Breast epithelium (tissue), 4 donors: ENCODE results near the gene KCND2. TPM values are rescaled to one million over a fixed set of nuclear protein-coding genes. Genes with fewer than 3 reads are reported as not detected.

ENCODE experiments used
- DNase-seq, 2 donors: peaks; one replicate each; pipeline ENCODE4 v3.0.0-alpha.2; 2019; ENCODE audit warnings: low spot score in 2 of 2
- H3K27ac ChIP-seq, 2 donors: fragments of 200-600 bp; sonication (generic) in 1 of 2; one replicate each; pipeline ENCODE4 v1.5.1; 2016 to 2019; ENCODE audit warnings: mild to moderate bottlenecking in 1 of 2
- H3K27me3 ChIP-seq, 2 donors: fragments of 200-600 bp; sonication (generic) in 1 of 2; one replicate each; pipeline versions ENCODE4 v1.5.1 to v1.6.0; 2017 to 2019; ENCODE audit warnings: control low read depth in 1 of 2, mild to moderate bottlenecking in 1 of 2
- H3K36me3 ChIP-seq: fragments of 200-600 bp; one replicate; pipeline ENCODE4 v1.5.1; 2019
- H3K4me1 ChIP-seq, 2 donors: fragments of 200-600 bp; sonication (generic); one replicate each; pipeline ENCODE4 v1.5.1; 2016 to 2019; ENCODE audit warnings: control low read depth in 1 of 2
- H3K4me3 ChIP-seq, 3 donors: fragments of 200-600 bp; sonication (generic); 1 replicate in 2 of 3; 2 replicates in 1 of 3; pipeline ENCODE4 v1.5.1; 2016 to 2019; ENCODE audit warnings: mild to moderate bottlenecking in 3 of 3, moderate library complexity in 2 of 3
- H3K9me3 ChIP-seq, 2 donors: fragments of 200-600 bp; sonication (generic) in 1 of 2; one replicate each; pipeline ENCODE4 v1.5.1; 2016 to 2019; ENCODE audit warnings: control low read depth in 1 of 2
- POLR2A ChIP-seq: fragments of 450-650 bp; IDR thresholded peaks from one replicate; pipeline ENCODE4 v1.6.1; 2016; ENCODE audit warnings: antibody characterized with exemption, mild to moderate bottlenecking, moderate library complexity
- POLR2AphosphoS5 ChIP-seq, 3 donors: sonication (generic); formaldehyde crosslinking; IDR thresholded peaks; one replicate each; pipeline ENCODE4 v1.6.1; 2017; ENCODE audit warnings: antibody characterized with exemption in 3 of 3
- intact Hi-C: fragments of 100-400 bp; cut with DNase I; formaldehyde crosslinking; loops from one replicate; pipeline ENCODE4 v1.15.1; 2023; ENCODE audit warnings: low total_unique reads
- total RNA-seq, 3 donors: library from RNA; depleted of rRNA; stranded (reverse); fragments of >200 nt; gene quantifications; one replicate each; pipeline ENCODE4 v1.1.0, GENCODE V29; 2016
- TF ChIP-seq, protein P1 (sequence below), 3 donors: fragments of 450-650 bp; IDR thresholded peaks; one replicate each; pipeline ENCODE4 v1.5.1; 2016 to 2017; ENCODE audit warnings: antibody characterized with exemption in 3 of 3, mild to moderate bottlenecking in 3 of 3, moderate library complexity in 3 of 3

The KCND2 gene
- total RNA-seq, 3 donors from 2014 or later = 1.9 to 3.6 (median 2.6) TPM

DNA sequence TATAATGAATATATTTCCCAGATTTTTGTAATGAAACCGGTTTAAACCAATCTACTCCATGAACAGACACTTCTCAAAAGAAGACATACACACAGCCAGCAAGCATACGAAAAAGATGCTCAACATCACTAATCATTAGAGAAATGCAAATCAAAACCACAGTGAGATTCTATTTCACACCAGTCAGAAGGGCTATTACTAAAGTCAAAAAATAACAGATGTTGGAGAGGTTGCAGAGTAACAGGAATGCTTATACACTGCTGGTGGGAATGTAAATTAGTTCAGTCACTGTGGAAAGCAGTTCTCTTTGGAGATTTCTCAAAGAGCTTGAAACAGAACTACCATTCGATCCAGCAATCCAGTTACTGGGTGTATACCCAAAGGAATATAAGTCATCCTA is 344.3 kb downstream of the KCND2 start:
- no peak for TF ChIP-seq POLR2A
- TF ChIP-seq, protein P1, sequence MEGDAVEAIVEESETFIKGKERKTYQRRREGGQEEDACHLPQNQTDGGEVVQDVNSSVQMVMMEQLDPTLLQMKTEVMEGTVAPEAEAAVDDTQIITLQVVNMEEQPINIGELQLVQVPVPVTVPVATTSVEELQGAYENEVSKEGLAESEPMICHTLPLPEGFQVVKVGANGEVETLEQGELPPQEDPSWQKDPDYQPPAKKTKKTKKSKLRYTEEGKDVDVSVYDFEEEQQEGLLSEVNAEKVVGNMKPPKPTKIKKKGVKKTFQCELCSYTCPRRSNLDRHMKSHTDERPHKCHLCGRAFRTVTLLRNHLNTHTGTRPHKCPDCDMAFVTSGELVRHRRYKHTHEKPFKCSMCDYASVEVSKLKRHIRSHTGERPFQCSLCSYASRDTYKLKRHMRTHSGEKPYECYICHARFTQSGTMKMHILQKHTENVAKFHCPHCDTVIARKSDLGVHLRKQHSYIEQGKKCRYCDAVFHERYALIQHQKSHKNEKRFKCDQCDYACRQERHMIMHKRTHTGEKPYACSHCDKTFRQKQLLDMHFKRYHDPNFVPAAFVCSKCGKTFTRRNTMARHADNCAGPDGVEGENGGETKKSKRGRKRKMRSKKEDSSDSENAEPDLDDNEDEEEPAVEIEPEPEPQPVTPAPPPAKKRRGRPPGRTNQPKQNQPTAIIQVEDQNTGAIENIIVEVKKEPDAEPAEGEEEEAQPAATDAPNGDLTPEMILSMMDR (IDR thresholded peaks at IDR 0.05) = no peak
- intact Hi-C loops = no loop called here
- Histone ChIP-seq H3K36me3 (no peaks in the 10 kb centered on the region), H3K4me3 (no peak overlapping the region), H3K4me1 (no peaks in the 10 kb centered on the region), H3K27ac (no peak overlapping the region), H3K27me3 (no peaks in the 10 kb centered on the region), H3K9me3 (no peaks in the 10 kb centered on the region)
- DNase-seq = no peak

DNA sequence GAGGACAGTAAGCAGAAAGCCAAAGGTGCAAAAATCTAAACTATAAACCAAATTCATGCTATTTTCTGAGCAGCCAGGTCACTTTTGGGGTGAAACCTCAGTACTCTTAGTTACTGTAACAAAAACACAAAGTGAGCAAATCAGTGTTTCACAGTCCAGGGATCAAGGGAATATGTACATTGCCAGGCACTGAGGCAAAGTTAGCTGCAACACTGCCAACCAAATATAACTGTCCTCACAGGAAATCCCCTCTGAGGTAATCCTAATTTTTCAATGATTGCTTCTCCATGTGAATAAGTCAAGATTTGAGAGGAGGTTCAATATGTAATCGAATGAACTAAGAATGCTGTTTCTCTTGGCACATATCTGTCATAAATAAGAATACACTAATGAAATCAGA is 355.3 kb downstream of the KCND2 start:
- intact Hi-C loops = no loop called here
- no peak overlapping the region for H3K4me3 ChIP-seq
- no peaks in the 10 kb centered on the region for H3K27me3 ChIP-seq
- DNase-seq = no peak
- no peak overlapping the region for H3K27ac ChIP-seq
- TF ChIP-seq POLR2AphosphoS5 (IDR thresholded peaks at IDR 0.05) = no peak
- TF ChIP-seq, protein P1 (IDR thresholded peaks at IDR 0.05) = no peak
- TF ChIP-seq POLR2A = no peak
- H3K9me3 ChIP-seq = no peaks in the 10 kb centered on the region
- no peaks in the 10 kb centered on the region for H3K4me1 ChIP-seq
- no peaks in the 10 kb centered on the region for H3K36me3 ChIP-seq

DNA sequence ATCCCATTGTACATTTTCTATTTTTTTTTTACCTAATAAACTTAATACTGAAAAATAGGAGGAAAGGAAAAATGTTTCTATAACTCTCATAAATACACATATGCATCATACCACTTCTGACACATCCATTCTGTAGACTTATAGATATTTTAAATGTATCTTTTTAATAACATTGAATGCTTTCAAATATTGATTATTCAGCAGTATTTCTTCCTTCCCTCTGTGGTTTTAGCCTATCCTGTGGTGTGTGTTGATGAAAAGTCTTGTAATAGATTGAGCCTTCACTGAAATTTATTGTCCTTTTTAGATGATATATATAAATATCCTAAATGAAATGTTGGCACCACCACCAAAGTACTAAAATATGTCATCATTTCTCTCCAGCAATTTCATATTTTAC is 366.9 kb downstream of the KCND2 start:
- Histone ChIP-seq H3K4me1 (no peaks in the 10 kb centered on the region), H3K27me3 (no peaks in the 10 kb centered on the region), H3K27ac (no peak overlapping the region), H3K36me3 (no peaks in the 10 kb centered on the region), H3K4me3 (no peak overlapping the region), H3K9me3 (no peaks in the 10 kb centered on the region)
- intact Hi-C loops = no loop called here
- DNase-seq = no peak
- TF ChIP-seq, protein P1 (IDR thresholded peaks at IDR 0.05) = no peak

DNA sequence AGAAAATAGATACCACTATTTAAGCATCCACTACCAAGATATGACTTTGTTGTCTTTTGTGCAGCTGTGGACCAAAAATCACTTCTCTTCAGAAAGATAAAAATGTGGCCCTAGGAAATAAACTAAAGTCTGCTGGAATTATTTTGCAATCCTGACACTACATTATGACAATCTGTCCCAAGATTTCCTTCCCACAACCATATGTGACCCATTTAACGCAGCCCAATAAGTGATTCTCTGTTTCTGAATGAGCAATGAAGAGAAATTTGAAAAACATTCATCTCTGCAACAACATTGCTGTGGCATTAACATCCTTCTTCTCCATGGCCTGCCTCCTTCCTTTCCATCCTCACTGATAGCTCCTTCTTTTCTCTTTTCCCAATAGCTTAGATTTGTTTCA is 373.0 kb downstream of the KCND2 start:
- H3K4me1 ChIP-seq = no peaks in the 10 kb centered on the region
- intact Hi-C loops = no loop called here
- H3K27me3 ChIP-seq = no peaks in the 10 kb centered on the region
- no peak overlapping the region for H3K27ac ChIP-seq
- no peak overlapping the region for H3K4me3 ChIP-seq
- DNase-seq = no peak
- TF ChIP-seq, protein P1 (IDR thresholded peaks at IDR 0.05) = no peak
- no peak for TF ChIP-seq POLR2AphosphoS5 (IDR thresholded peaks at IDR 0.05)
- no peak for TF ChIP-seq POLR2A
- no peaks in the 10 kb centered on the region for H3K9me3 ChIP-seq
- no peaks in the 10 kb centered on the region for H3K36me3 ChIP-seq

DNA sequence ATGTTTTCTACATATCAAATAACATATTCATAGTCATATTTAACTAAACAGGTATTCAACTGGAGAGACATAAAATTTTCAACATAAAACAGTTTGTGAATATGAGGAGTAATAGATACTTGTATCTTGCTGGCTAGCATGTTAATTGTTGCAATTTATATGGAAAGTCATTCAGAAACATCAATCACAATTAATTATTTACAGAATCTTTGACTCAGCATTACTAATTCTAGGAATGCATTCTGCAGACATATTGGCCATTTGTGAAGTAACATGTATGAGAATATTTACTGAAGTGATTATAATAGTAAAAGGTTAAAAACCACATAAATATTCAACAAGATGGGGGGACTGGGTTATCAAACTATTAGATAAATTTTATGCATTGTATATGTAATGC is 381.3 kb downstream of the KCND2 start:
- H3K27me3 ChIP-seq = no peaks in the 10 kb centered on the region
- intact Hi-C loops = no loop called here
- H3K4me3 ChIP-seq = no peak overlapping the region
- peaks cover 0 to 5% of the 10 kb centered on the region in 2 donors for H3K9me3 ChIP-seq
- H3K4me1 ChIP-seq = no peaks in the 10 kb centered on the region
- TF ChIP-seq, protein P1 (IDR thresholded peaks at IDR 0.05) = no peak
- TF ChIP-seq POLR2A (no peak), POLR2AphosphoS5 (IDR thresholded peaks at IDR 0.05) (no peak)
- H3K27ac ChIP-seq = no peak overlapping the region
- no peak for DNase-seq
- no peaks in the 10 kb centered on the region for H3K36me3 ChIP-seq
